Medulla oblongata (tissue), 1 donor: ENCODE data around the gene PTPRC.
"Not testable (repeated sequence)": the region's sequence is repeated elsewhere in the genome, so short reads cannot be mapped to it uniquely, and the experiment has no call there.

Experiments
- DNase-seq: peaks from one replicate; pipeline ENCODE4 v3.0.0-alpha.2; 2015; ENCODE audit errors: extremely low spot score

PTPRC gene

GRCh38 chr1:198638894-198639635 is at the start of gene PTPRC:
PTPRC (plus strand) TSS chr1:198639040; CDS start chr1:198639269, 229 bp downstream.
- peak; percentile 85 for DNase-seq

- no peak for DNase-seq
Observed at GRCh38 chr1:198590454-198590853, 48.4 kb upstream of the PTPRC start.

GRCh38 chr1:198595765-198596164 is 43.1 kb upstream of the PTPRC start:
- no peak for DNase-seq

GRCh38 chr1:198597690-198598430 is 41.0 kb upstream of the PTPRC start:
- DNase-seq: peak; percentile 25

- no peak for DNase-seq
Observed at GRCh38 chr1:198598796-198599321, 40.0 kb upstream of the PTPRC start.

- no peak for DNase-seq
Observed at GRCh38 chr1:198599749-198600148, 39.1 kb upstream of the PTPRC start.

GRCh38 chr1:198600906-198601305 is 37.9 kb upstream of the PTPRC start:
- no peak for DNase-seq

GRCh38 chr1:198601310-198601709 is 37.5 kb upstream of the PTPRC start:
- not testable (repeated sequence) for DNase-seq

GRCh38 chr1:198601936-198602889 is 36.6 kb upstream of the PTPRC start:
- no peak for DNase-seq

GRCh38 chr1:198604975-198605374 is 33.9 kb upstream of the PTPRC start:
- no peak for DNase-seq

GRCh38 chr1:198605406-198605805 is 33.4 kb upstream of the PTPRC start:
- no peak for DNase-seq

GRCh38 chr1:198606020-198606438 is 32.8 kb upstream of the PTPRC start:
- DNase-seq: no peak

GRCh38 chr1:198607714-198608113 is 31.1 kb upstream of the PTPRC start:
- no peak for DNase-seq

- DNase-seq: no peak
Observed at GRCh38 chr1:198610362-198610761, 28.5 kb upstream of the PTPRC start.

- DNase-seq: no peak
Observed at GRCh38 chr1:198611219-198611618, 27.6 kb upstream of the PTPRC start.

GRCh38 chr1:198612471-198613260 is 26.2 kb upstream of the PTPRC start:
- peak; percentile 33 for DNase-seq

GRCh38 chr1:198617406-198617805 is 21.4 kb upstream of the PTPRC start:
- no peak for DNase-seq

GRCh38 chr1:198619375-198620140 is 19.3 kb upstream of the PTPRC start:
- no peak for DNase-seq

GRCh38 chr1:198620218-198620617 is 18.6 kb upstream of the PTPRC start:
- no peak for DNase-seq
